OCI-LY7 (cell line): ENCODE results near the gene NUFIP2. TPM values are rescaled to one million over a fixed set of nuclear protein-coding genes. Genes with fewer than 3 reads are reported as not detected.

Experiments used
- BruUV-seq: library from RNA; stranded (reverse); fragments of 400-500 nt; replicated peaks from 2 replicates; lab custom pipeline; 2021; lab: Mats Ljungman, UMichigan
- CTCF ChIA-PET: fragments of 300-600 bp; sonication (Branson Sonifier 250); formaldehyde crosslinking; loops from one replicate; lab custom pipeline; 2022; ENCODE audit warnings: antibody characterized with exemption; ENCODE audit not compliant: unreplicated experiment; lab: Charles Lee
- POLR2A ChIA-PET: fragments of 300-600 bp; sonication (Branson Sonifier 250); formaldehyde crosslinking; loops from one replicate; lab custom pipeline; 2022; ENCODE audit warnings: antibody characterized with exemption; lab: Charles Lee
- DNase-seq: peaks from one replicate; pipeline ENCODE4 v3.0.0-alpha.2; 2015; ENCODE audit warnings: low spot score
- H2AFZ ChIP-seq: fragments of 200-600 bp; sonication (generic), shearing (Covaris generic); 2 replicates; pipeline ENCODE4 v1.6.1; 2014; ENCODE audit warnings: mild to moderate bottlenecking, antibody characterized with exemption, low read length, moderate library complexity
- H3K27ac ChIP-seq: fragments of 200-600 bp; sonication (generic); 2 replicates; pipeline ENCODE4 v1.5.1; 2014; ENCODE audit warnings: mixed run types, low read depth, mild to moderate bottlenecking, moderate library complexity, low read length, inconsistent platforms; ENCODE audit not compliant: poor library complexity, severe bottlenecking
- H3K36me3 ChIP-seq: fragments of 200-600 bp; sonication (generic); 2 replicates; pipeline ENCODE4 v1.6.1; 2014; ENCODE audit warnings: mild to moderate bottlenecking, antibody characterized with exemption, low read length, moderate library complexity, mixed read lengths; ENCODE audit not compliant: insufficient read depth
- H3K4me1 ChIP-seq: fragments of 200-600 bp; sonication (generic); 2 replicates; pipeline ENCODE4 v1.5.1; 2014; ENCODE audit warnings: mild to moderate bottlenecking, low read length; ENCODE audit not compliant: insufficient read depth, poor library complexity, severe bottlenecking
- H3K4me2 ChIP-seq: fragments of 200-600 bp; sonication (generic); 2 replicates; pipeline ENCODE4 v1.6.1; 2014; ENCODE audit warnings: mild to moderate bottlenecking, low read length
- H3K4me3 ChIP-seq: fragments of 200-600 bp; sonication (generic); 2 replicates; pipeline ENCODE4 v1.5.1; 2014; ENCODE audit warnings: mild to moderate bottlenecking, low read depth, low read length; ENCODE audit not compliant: poor library complexity, severe bottlenecking
- H3K79me2 ChIP-seq: fragments of 200-600 bp; sonication (generic); 2 replicates; pipeline ENCODE4 v1.6.1; 2016; ENCODE audit warnings: low read depth, mild to moderate bottlenecking, low read length, moderate library complexity, mixed read lengths; ENCODE audit not compliant: insufficient read depth
- H3K9me2 ChIP-seq: fragments of 200-600 bp; sonication (generic); 2 replicates; pipeline ENCODE4 v1.6.1; 2016; ENCODE audit warnings: mild to moderate bottlenecking, low read length, mixed read lengths; ENCODE audit not compliant: insufficient read depth
- H3K9me3 ChIP-seq: fragments of 200-600 bp; sonication (generic); 2 replicates; pipeline ENCODE4 v1.6.1; 2014; ENCODE audit warnings: mild to moderate bottlenecking, mixed run types, low read length, mixed read lengths
- H4K20me1 ChIP-seq: fragments of 200-600 bp; sonication (generic); 2 replicates; pipeline ENCODE4 v1.6.1; 2014; ENCODE audit warnings: mild to moderate bottlenecking, antibody characterized with exemption, low read length, moderate library complexity, mixed read lengths; ENCODE audit not compliant: insufficient read depth
- CTCF ChIP-seq: fragments of 200-600 bp; sonication (generic); conservative IDR thresholded peaks from 2 replicates; pipeline ENCODE4 v1.5.1; 2014; ENCODE audit warnings: mild to moderate bottlenecking, antibody characterized with exemption, low read length, moderate library complexity, mixed read lengths
- EZH2phosphoT487 ChIP-seq: fragments of 200-600 bp; sonication (generic); IDR thresholded peaks from 2 replicates; pipeline ENCODE4 v1.6.1; 2018; ENCODE audit warnings: low read depth, borderline replicate concordance, mild to moderate bottlenecking, mixed run types, antibody characterized with exemption, low read length, moderate library complexity, mixed read lengths
- intact Hi-C: fragments of 100-400 bp; cut with micrococcal nuclease; formaldehyde crosslinking; loops from one replicate; pipeline ENCODE4 v1.10.0; 2022; ENCODE audit not compliant: unreplicated experiment
- total RNA-seq, 2 experiments: library from RNA; depleted of rRNA in 1 of 2; stranded (reverse); fragments of >200 nt in 1 of 2; shearing (Covaris generic) in 1 of 2; gene quantifications; 2 replicates each; pipeline ENCODE4 v1.2.3, GENCODE V29; 2014 to 2022

The NUFIP2 gene
- total RNA-seq, 2 experiments from 2014 or later = 37.1 to 71.4 TPM

- CTCF ChIA-PET = no interaction called here
- peaks cover 14% of the 10 kb centered on the region for H3K4me1 ChIP-seq
- H4K20me1 ChIP-seq = no peaks in the 10 kb centered on the region
- no peak overlapping the region for H3K27ac ChIP-seq
- TF ChIP-seq EZH2phosphoT487 (no peak), CTCF (no peak)
- H3K79me2 ChIP-seq = no peaks in the 10 kb centered on the region
- H2AFZ ChIP-seq = no peak overlapping the region
- no peaks in the 10 kb centered on the region for H3K9me2 ChIP-seq
- DNase-seq = no peak
- H3K4me3 ChIP-seq = no peak overlapping the region
- H3K36me3 ChIP-seq = no peaks in the 10 kb centered on the region
- POLR2A ChIA-PET = no interaction called here
- no peaks in the 10 kb centered on the region for H3K9me3 ChIP-seq
- no TSS peak for BruUV-seq
- H3K4me2 ChIP-seq = no peak overlapping the region
- intact Hi-C loops = no loop called here
Observed at GRCh38 chr17:29215174-29215573, 78.8 kb downstream of the NUFIP2 start.

GRCh38 chr17:29214215-29215146, 79.5 kb downstream of the NUFIP2 start:
- BruUV-seq = no TSS peak

More at GRCh38 chr17:29214215-29215146, 79.5 kb downstream of the NUFIP2 start:
- intact Hi-C loops = no loop called here
- Histone ChIP-seq H3K27ac (no peak overlapping the region), H3K4me2 (no peak overlapping the region), H3K9me2 (no peaks in the 10 kb centered on the region), H3K9me3 (no peaks in the 10 kb centered on the region), H3K4me1 (peaks cover 10% of the 10 kb centered on the region), H3K4me3 (no peak overlapping the region), H3K36me3 (no peaks in the 10 kb centered on the region), H4K20me1 (no peaks in the 10 kb centered on the region), H3K79me2 (no peaks in the 10 kb centered on the region), H2AFZ (no peak overlapping the region)
- ChIA-PET CTCF (no interaction called here), POLR2A (no interaction called here)
- DNase-seq = no peak
- TF ChIP-seq CTCF (no peak), EZH2phosphoT487 (no peak)
